GM18867 (cell line): Measurements from ENCODE around the gene RASSF5.
"Not testable (repeated sequence)": the region's sequence is repeated elsewhere in the genome, so short reads cannot be mapped to it uniquely, and the experiment has no call there.

Source experiments
- ATAC-seq: cut with Tn5 transposase; IDR thresholded peaks from one replicate; pipeline ENCODE4 v1.9.1; 2021; ENCODE audit warnings: mild to moderate bottlenecking, moderate library complexity; ENCODE audit not compliant: unreplicated experiment

RASSF5 gene

GRCh38 chr1:206476591-206476990 is 30.7 kb upstream of the RASSF5 start:
- no peak for ATAC-seq

DNA sequence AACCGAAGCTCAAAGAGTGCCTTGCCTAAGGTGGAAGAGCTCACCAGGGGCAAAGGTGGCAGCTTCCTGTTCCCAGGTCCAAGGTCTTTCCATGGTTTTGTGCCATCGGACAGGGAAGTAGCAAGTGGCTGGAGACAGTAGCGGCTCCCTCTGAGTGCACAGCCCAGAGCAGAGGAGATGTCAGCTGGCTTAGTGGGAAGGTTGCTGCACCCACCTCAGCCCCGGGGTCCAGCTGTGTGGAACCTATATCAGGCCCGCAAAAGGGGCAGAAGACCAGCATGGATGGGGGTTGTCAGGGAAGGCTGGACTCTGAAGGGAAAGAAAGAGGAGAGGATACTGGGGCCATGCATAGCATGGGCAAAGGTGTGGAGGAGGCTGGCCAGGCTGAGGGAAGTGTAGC is 30.2 kb upstream of the RASSF5 start:
- ATAC-seq: no peak

DNA sequence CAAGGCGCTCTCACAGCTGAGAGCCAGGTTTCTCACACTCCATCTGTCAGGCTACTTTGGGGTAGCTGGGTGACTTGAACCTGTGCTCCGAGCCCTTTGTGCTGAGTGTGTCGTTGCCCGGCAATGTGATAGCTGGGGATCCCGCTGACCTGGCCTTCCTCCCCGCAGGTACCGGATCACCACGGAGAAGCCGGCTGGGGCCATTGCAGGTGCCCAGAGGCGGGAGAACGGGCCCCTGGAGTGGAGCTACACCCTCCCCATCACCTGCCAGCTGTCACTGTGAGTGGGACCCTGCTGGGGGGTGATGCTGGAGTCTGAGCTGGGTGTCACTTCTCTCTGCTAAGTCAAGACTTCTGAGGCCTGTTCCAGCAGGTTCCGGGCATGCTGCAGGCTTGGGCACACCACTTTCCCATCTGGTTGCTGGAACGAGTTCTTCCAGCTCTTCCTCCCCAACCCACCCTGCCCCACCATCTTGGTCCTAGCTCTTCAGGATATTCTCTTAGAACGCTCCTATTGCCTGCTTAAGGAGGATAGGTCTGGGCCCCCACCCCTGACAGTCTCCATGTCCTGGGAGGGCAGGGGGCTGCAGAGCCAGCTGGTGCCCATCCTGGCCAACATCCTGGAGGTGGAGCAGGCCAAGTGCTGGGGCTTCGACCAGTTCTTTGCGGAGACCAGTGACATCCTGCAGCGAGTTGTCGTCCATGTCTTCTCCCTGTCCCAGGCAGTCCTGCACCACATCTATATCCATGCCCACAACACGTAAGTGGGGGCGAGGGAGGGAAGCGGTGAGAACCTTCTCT is 29.6 kb upstream of the RASSF5 start:
- ATAC-seq: no peak

GRCh38 chr1:206478746-206479145 is 28.6 kb upstream of the RASSF5 start:
- no peak for ATAC-seq

DNA sequence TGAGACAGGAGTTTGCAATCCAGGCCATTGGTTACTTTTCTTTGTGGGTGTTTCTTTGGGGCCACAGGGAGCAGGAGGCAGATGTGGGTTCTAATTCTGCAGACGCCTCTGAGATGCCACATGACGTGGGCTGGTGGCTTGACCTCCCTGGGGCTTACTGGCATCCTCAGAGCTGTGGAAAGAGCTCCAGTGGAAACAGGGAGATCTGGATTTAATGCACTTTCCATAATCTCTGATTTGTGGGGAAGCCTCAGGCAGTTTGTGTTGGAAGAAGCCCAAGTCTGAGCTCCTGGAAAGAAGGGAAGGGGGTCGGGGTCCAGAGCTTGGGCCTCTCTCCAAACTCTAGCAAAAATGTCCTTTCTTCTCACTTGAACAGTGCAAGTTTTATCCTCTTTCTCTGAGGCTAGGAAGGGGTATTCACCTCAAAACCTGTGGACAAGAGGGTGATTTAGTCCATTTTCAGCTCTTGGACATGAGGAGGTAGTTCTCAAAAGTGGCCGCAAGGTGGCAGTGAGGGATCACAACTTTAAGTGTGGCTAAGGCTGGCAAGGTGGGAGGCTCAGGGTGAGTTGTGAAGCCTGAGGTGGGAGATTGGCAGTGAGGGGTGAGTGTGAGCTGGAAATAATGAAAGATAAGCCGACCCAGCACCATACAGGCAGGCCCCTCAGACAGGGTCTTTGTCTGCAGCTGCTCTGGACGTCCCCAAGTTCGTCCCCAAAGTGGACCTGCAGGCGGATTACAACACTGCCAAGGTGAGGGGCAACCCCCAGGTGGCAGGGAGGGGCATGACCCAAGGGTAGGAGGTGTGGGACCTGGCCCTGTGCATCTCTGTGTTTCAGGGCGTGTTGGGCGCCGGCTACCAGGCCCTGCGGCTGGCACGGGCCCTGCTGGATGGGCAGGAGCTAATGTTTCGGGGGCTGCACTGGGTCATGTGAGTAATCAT is 27.9 kb upstream of the RASSF5 start:
- ATAC-seq: peak; percentile 49

- no peak for ATAC-seq
Measured at GRCh38 chr1:206480211-206480610, 27.1 kb upstream of the RASSF5 start.

DNA sequence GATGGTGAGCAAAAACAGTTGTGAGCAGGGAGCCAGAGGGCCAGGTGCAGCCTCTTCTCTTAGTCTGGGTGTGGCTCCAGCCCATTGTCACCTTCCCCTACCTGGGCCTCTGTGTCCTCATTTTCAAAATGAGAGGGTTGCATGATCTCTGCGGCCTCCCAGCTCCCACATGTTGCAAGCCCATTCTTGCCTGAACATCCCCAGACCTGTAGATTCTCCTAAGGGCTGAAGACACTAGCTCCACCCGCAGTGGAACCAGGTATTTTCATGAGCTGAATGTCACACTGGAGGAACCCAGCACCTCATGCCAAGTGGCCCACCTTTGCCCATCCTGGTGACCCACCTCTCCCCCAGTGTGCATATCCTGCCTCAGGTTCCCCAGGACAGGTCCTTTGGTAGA is 24.7 kb upstream of the RASSF5 start:
- ATAC-seq: no peak

DNA sequence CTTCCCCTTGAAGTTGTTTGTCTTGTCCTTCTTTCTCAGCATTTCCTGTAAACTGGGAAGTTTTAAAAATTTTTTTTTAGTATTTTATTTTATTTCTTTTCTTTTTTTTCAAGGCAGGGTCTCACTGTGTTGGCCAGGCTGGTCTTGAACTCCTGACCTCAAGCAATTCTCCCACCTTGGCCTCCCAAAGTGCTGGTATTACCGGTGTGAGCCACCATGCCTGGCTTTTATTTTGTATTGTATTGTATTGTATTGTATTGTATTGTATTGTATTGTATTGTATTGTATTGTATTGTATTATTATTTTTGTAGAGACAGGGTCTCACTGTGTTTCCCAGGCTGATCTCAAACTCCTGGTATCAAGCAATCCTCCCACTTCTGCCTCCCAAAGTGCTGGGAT is 23.5 kb upstream of the RASSF5 start:
- ATAC-seq: not testable (repeated sequence)

GRCh38 chr1:206484901-206485300 is 22.4 kb upstream of the RASSF5 start:
- ATAC-seq: no peak

GRCh38 chr1:206486995-206487788 is 20.1 kb upstream of the RASSF5 start:
- ATAC-seq: no peak

- ATAC-seq: no peak
Measured at GRCh38 chr1:206487970-206488369, 19.4 kb upstream of the RASSF5 start.

- ATAC-seq: no peak
Measured at GRCh38 chr1:206488466-206488865, 18.9 kb upstream of the RASSF5 start.

DNA sequence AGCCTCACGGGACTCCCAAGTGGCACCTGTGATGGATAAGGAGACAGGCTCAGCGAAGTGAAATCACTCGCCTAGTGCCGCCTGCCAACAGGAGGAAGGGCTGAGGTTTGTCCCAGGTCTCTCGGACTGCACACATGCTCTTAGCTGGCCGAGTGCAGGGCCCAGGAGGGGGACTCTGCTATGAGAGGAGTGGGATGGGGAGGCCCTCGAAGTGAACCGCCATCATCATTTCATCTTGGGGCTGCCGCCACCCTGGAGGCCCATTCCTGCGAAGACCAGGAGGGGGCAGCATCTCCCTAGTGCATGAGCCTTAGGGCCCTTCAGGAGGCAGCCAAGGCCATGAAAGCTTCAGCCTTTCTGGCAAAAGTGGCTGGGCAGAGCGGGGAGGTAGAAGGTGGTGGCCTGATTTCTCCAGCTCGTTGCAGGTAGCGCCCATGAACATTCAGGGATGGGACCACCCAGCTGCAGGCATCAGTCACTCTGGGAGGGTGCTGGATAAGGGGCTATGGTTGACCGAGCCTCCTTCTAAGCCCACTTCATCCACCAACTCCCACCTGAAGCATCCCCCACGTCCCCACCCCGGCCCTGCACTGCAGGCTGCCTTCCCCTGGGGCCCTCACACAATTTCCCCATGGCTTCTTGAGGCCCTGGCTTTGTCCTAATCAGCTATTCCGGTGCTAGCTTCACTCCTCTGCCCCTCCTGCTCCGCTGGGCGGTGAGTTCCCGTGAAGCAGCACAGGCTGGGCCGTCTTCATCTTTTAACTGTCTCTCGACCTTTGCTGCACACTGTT is 17.2 kb upstream of the RASSF5 start:
- ATAC-seq: peak; percentile 73

GRCh38 chr1:206490771-206491405 is 16.4 kb upstream of the RASSF5 start:
- no peak for ATAC-seq

- ATAC-seq: no peak
Measured at GRCh38 chr1:206491616-206492015, 15.7 kb upstream of the RASSF5 start.

DNA sequence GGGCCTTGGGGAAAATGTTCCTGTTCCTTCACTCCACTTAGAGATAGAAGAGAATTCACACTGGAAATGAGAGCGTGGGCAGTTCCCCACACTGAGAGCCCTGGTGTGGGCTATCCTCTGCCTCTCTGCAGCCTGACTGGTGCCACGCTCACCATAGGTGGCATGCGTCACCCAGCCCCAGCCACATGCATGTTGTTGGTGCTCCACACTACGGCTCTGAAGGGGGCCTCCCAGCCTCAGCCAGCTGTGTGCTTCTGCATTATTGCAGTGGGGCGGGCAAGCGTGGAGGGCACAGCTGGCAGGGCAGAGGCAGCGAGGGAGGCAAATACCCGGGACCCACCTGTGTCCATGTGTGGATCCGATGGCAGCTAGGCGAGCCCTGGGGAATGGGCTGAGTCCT is 14.7 kb upstream of the RASSF5 start:
- ATAC-seq: no peak

- no peak for ATAC-seq
Measured at GRCh38 chr1:206493279-206493678, 14.1 kb upstream of the RASSF5 start.

DNA sequence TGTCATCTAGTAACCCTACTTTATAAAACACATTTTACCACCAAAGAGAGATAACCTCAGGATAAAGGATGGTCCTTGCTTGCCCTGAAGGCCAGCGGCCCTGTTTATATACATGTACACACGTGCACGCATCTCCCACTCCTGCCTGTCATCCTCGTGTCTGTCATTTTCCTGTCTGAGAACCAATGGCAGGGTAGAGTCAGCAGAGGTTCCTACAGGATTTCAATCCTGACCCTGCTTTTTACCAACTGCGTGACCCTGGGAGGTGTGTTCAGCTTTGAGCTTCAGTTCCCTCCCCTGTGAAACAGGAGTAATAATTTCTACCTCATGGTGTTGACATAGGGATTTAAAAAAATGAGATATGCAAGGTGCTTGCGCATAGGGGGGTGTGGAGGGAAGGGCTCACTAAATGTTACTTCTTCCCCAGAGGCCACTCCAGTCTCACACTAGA is 12.3 kb upstream of the RASSF5 start:
- ATAC-seq: no peak

GRCh38 chr1:206495493-206496046 is 11.8 kb upstream of the RASSF5 start:
- ATAC-seq: peak; percentile 25
